Lower leg skin (tissue), 4 donors: ENCODE results near the gene GPRC5C. TPM values are rescaled to one million over a fixed set of nuclear protein-coding genes. Genes with fewer than 3 reads are reported as not detected.

ENCODE experiments used
- DNase-seq, 2 donors: peaks; one replicate each; pipeline ENCODE4 v3.0.0-alpha.2; 2019; ENCODE audit warnings: low spot score in 2 of 2
- H3K4me3 ChIP-seq: fragments of 200-600 bp; sonication (generic); 2 replicates; pipeline ENCODE4 v1.5.1; 2017; ENCODE audit warnings: mild to moderate bottlenecking, low read depth; ENCODE audit not compliant: poor library complexity, severe bottlenecking
- POLR2A ChIP-seq, 2 donors: fragments of 450-650 bp; IDR thresholded peaks; one replicate each; pipeline ENCODE4 v1.6.1; 2016 to 2017; ENCODE audit warnings: antibody characterized with exemption in 2 of 2, mild to moderate bottlenecking in 1 of 2, moderate library complexity in 1 of 2
- WGBS, 2 donors: methylation state at CpG; one replicate each; pipeline ENCODE4 v1.1.5; 2018; 5-methylcytosine and 5-hydroxymethylcytosine counted together
- intact Hi-C: fragments of 100-400 bp; cut with DNase I; formaldehyde crosslinking; loops from one replicate; pipeline ENCODE4 v1.15.0; 2023; ENCODE audit warnings: low total_unique reads
- total RNA-seq, 4 donors: library from RNA; depleted of rRNA; stranded (reverse); fragments of >200 nt; gene quantifications; one replicate each; pipeline ENCODE4 v1.1.0, GENCODE V29; 2016
- TF ChIP-seq, protein P1 (sequence below), 3 donors: fragments of 450-650 bp; IDR thresholded peaks; one replicate each; pipeline ENCODE4 v1.5.1; 2016; ENCODE audit warnings: antibody characterized with exemption in 3 of 3, mild to moderate bottlenecking in 3 of 3, moderate library complexity in 2 of 3

GPRC5C gene
- total RNA-seq, 4 donors from 2014 or later, result 80.3 to 147 (median 99.1) TPM

DNA sequence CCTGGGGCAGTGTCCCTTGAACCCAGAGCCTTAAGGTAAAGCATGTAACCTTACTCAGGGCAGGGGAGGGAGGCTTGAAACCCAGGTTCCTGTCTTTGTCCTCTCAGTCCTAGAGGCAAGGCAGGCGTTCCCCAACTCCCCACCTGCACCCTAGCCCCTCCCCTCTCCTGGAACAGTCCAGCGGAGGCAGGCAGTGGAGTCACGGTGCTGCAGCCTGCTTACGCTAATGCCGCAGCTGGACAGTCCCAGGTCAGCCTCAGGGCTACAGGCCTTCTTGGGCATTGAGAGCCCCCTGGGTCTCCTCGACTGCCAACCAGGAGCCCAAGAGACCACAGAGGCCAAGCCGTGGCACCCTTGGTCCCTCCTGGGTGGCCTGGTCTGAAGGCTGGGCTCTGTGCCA lies 27.7 kb downstream of the GPRC5C start:
- TF ChIP-seq, protein P1, sequence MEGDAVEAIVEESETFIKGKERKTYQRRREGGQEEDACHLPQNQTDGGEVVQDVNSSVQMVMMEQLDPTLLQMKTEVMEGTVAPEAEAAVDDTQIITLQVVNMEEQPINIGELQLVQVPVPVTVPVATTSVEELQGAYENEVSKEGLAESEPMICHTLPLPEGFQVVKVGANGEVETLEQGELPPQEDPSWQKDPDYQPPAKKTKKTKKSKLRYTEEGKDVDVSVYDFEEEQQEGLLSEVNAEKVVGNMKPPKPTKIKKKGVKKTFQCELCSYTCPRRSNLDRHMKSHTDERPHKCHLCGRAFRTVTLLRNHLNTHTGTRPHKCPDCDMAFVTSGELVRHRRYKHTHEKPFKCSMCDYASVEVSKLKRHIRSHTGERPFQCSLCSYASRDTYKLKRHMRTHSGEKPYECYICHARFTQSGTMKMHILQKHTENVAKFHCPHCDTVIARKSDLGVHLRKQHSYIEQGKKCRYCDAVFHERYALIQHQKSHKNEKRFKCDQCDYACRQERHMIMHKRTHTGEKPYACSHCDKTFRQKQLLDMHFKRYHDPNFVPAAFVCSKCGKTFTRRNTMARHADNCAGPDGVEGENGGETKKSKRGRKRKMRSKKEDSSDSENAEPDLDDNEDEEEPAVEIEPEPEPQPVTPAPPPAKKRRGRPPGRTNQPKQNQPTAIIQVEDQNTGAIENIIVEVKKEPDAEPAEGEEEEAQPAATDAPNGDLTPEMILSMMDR (IDR thresholded peaks at IDR 0.05), result no peak
- TF ChIP-seq POLR2A (IDR thresholded peaks at IDR 0.05), result no peak
- no peak overlapping the region for H3K4me3 ChIP-seq
- no peak for DNase-seq
- intact Hi-C loops, result no loop called here
- WGBS, 2 donors, result 70 to 78% methylated on average over 7 of the region's 7 CpGs

DNA sequence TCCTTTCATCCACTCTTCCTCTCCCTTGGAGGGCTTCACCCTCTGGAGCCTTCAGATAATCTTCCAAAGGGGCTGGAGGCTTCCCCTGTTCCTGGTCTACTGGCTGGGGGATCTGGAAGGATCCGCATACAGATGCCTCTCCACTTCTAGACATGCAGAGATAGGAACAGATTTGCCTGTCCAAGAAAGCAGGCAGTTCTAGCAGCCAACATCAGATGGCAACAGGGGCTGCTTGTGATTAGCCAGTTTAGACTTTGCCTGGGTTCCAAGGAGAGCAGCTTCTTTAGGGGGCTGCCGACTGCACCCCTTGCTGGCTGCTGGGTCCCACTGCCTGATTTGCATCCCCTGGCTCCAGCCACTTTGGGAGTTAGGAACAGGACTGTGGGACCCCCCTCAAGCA lies 28.4 kb downstream of the GPRC5C start:
- intact Hi-C loops, result no loop called here
- 63 to 67% methylated on average over 2 of the region's 2 CpGs for WGBS, 2 donors
- no peak for TF ChIP-seq POLR2A (IDR thresholded peaks at IDR 0.05)
- TF ChIP-seq, protein P1 (IDR thresholded peaks at IDR 0.05), result no peak
- DNase-seq, result no peak
- no peak overlapping the region for H3K4me3 ChIP-seq

DNA sequence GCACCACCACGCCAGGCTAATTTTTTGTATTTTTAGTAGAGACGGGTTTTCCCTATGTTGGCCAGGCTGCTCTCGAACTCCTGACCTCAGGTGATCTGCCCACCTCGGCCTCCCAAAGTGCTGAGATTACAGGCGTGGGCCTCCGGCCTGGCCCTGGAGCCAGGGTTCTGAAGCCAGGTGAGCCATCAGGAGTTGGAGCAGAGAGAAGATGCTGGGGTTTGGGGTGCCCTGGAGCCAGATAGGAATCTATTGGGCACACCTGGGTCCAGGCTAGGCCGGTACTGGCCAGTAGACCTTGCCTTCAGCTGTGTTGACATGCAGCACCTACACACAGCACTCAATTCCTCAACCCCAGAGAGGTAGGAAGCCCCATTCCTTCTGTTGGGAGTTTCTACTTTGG lies 29.1 kb downstream of the GPRC5C start:
- TF ChIP-seq, protein P1 (IDR thresholded peaks at IDR 0.05), result no peak
- no peak for TF ChIP-seq POLR2A (IDR thresholded peaks at IDR 0.05)
- 93 to 97% methylated on average over 7 of the region's 7 CpGs for WGBS, 2 donors
- H3K4me3 ChIP-seq, result no peak overlapping the region
- intact Hi-C loops, result no loop called here
- DNase-seq, result no peak

DNA sequence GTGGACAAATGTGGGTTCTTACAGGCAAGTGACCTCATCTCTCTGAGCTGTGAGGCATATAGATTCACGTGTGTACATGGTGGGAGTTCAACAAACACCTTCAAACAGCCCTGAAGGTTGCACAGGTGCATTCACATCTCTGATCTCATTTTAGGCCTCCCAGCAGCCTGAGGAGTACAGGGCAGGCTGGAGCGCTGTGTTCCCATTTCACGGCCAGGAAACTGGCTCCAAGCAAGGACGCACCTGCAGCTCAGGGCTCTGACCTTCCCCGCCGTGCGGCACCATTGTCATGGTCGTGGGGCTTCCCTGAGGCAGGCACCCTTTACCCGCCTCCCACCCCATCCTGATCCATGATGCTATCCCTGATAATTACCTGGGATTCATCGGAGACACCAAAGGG lies 29.7 kb downstream of the GPRC5C start:
- no peak for DNase-seq
- 80% methylated on average over 10 of the region's 10 CpGs for WGBS, 2 donors
- intact Hi-C loops, result no loop called here
- no peak overlapping the region for H3K4me3 ChIP-seq
- TF ChIP-seq POLR2A (IDR thresholded peaks at IDR 0.05), result no peak
- TF ChIP-seq, protein P1 (IDR thresholded peaks at IDR 0.05), result no peak

DNA sequence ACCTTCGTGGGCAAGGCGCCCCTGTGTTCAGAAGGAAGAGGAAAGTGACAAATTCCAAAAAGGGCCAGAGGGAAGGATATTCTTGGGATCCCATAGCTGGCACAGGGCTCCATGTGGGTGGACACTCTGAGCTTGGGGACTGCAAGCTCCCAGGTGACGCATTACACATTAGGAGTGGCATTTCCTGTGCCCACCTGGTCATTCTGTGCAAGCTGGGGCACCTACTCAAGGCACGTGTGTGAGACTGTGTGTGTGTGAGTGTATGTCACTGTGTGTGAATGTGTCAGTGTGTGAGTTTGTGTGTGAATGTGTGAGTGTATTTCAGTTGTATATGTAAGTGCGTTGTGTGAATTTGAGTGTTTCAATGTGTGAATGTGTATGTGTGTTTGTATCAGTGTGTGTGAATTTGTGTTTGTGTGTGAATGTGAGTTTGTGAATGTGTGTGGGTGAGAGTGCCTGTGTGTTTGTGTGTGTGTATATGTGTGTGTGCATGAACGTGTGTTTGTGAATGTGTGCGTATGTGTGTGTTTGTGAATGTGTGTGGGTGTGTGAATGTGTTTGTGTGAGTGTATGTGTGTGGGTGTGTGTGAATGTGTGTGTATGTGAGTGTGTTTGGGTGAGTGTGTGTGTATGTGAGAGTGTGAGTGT lies 33.0 kb downstream of the GPRC5C start:
- 82 to 90% methylated on average over 7 of the region's 7 CpGs for WGBS, 2 donors
- intact Hi-C loops, result no loop called here
- H3K4me3 ChIP-seq, result no peak overlapping the region
- DNase-seq, result no peak
- TF ChIP-seq, protein P1 (IDR thresholded peaks at IDR 0.05), result peak in 1 of 3 donors; percentile 18
- no peak for TF ChIP-seq POLR2A (IDR thresholded peaks at IDR 0.05)
